ENCODE measurements around the gene PDE9A. TPM values are rescaled to one million over a fixed set of nuclear protein-coding genes. Genes with fewer than 3 reads are reported as not detected.

The PDE9A gene
- total and polyA plus RNA-seq, 2 of the 4 experiments (the other 2 are of a cell fraction), result 0.89 to 0.90 TPM

DNA sequence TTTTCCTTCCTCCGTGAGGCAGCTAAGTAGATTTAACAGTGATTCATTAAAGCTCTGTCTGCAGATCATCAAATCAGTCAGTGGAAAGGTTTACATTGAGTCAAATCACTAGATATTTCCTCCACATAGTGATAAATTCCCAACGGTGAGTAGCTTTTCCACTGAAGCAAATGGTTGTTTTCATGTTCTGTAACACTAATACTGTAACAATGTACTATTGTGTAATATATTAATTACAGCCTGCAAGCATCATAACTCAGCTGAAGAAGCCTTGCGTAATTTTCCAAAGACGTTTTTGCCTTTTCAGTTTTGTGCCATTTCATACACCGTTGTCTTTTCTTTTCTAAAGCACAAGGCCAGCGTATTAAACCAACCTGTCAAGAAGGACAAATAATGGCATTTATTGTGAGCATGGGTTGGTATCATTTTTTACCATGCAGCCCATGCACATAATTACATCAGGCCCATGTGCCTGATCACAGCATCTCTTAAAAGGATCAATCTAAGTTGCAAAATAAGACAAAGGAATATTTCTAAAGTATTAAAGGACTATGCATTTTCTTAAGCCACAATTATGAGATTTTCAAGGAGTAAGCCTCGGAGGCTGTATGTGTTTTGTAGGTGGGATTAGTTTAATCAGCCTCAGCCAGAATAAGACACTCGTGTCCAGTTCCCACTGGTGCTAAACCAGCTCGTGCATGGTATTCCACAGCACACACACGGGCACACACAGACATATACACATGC is 16.7 kb upstream of the PDE9A start:
- ChIA-PET POLR2A (ENCODE audit: unreplicated experiment) (interaction anchor here (0.6 kb wide), 1 partner anchor 870 kb away, joined by 5 read pairs; the partner anchor contains the start of gene RIPK4), CTCF (interaction anchor here (0.5 kb wide), 2 partner anchors 19 to 28 kb away, joined by 3 read pairs; no protein-coding TSS in a partner anchor)
- no peak overlapping the region for H3K23ac ChIP-seq (ENCODE audit: low read depth, low read length)
- no TSS peak for BruUV-seq (replicated peaks)
- no peak overlapping the region for H2AFZ ChIP-seq (replicated peaks; ENCODE audit: low read length, poor library complexity)
- intact Hi-C loops (cut with micrococcal nuclease), result no loop called here
- H3K56ac ChIP-seq (ENCODE audit: extremely low read depth, insufficient read depth, low read length), result no peak overlapping the region
- peak overlapping the region; percentile 28; the same call in 1 of the 2 replicates for H3K4me2 ChIP-seq (ENCODE audit: low read depth, low read length)
- H2AK5ac ChIP-seq (ENCODE audit: low read depth, low read length), result no peak overlapping the region
- TF ChIP-seq CEBPB (IDR thresholded peaks at IDR 0.05; ENCODE audit: low read depth, low read length), result peak; percentile 96
- TF ChIP-seq FOS (IDR thresholded peaks at IDR 0.05; ENCODE audit: low read depth, low read length), result 0 out of 2 replicates have a peak, but pooled peaks have one; percentile 7
- no peak for TF ChIP-seq RAD21 (IDR thresholded peaks at IDR 0.05; ENCODE audit: low read length)
- TF ChIP-seq, protein P1, sequence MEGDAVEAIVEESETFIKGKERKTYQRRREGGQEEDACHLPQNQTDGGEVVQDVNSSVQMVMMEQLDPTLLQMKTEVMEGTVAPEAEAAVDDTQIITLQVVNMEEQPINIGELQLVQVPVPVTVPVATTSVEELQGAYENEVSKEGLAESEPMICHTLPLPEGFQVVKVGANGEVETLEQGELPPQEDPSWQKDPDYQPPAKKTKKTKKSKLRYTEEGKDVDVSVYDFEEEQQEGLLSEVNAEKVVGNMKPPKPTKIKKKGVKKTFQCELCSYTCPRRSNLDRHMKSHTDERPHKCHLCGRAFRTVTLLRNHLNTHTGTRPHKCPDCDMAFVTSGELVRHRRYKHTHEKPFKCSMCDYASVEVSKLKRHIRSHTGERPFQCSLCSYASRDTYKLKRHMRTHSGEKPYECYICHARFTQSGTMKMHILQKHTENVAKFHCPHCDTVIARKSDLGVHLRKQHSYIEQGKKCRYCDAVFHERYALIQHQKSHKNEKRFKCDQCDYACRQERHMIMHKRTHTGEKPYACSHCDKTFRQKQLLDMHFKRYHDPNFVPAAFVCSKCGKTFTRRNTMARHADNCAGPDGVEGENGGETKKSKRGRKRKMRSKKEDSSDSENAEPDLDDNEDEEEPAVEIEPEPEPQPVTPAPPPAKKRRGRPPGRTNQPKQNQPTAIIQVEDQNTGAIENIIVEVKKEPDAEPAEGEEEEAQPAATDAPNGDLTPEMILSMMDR (conservative IDR thresholded peaks at IDR 0.05; ENCODE audit: low read depth, low read length), result no peak
- no peak overlapping the region for H3K9ac ChIP-seq (ENCODE audit: low read depth, low read length)
- in situ Hi-C loops (cut with MboI; ENCODE audit: low sequenced_read_pairs), result no loop called here
- DNase-seq (peak; percentile 61), ATAC-seq (ENCODE audit: low read depth) (peak; percentile 78)
- no peak overlapping the region for H4K5ac ChIP-seq (ENCODE audit: low read depth, low read length)
- H2BK15ac ChIP-seq (ENCODE audit: low read depth, low read length), result no peak overlapping the region
- no peak overlapping the region for H2BK120ac ChIP-seq (ENCODE audit: low read depth, low read length)
- H2BK5ac ChIP-seq (ENCODE audit: low read depth, low read length, poor library complexity, severe bottlenecking), result no peak overlapping the region
- H4K8ac ChIP-seq (ENCODE audit: low read depth in 2 of 2, low read length in 2 of 2), result no peak overlapping the region
- no peak overlapping the region for H3K18ac ChIP-seq (ENCODE audit: low read depth, low read length)
- no peaks in the 10 kb centered on the region for H3K9me3 ChIP-seq (ENCODE audit: control insufficient read depth, insufficient read depth, low read length)
- no peak overlapping the region for H3K4ac ChIP-seq (ENCODE audit: low read depth, low read length)
- H2BK20ac ChIP-seq (ENCODE audit: low read depth, low read length), result no peak overlapping the region
- H4K20me1 ChIP-seq (ENCODE audit: insufficient read depth, low read length), result peaks cover 2% of the 10 kb centered on the region; the same call in 1 of the 2 replicates
- H3K4me3 ChIP-seq (ENCODE audit: insufficient read depth, low read depth, low read length), result no peak overlapping the region
- dilution Hi-C loops (cut with HindIII; ENCODE audit: low sequenced_read_pairs, unreplicated experiment), result no loop called here
- H3K14ac ChIP-seq (replicated peaks; ENCODE audit: low read depth, low read length), result no peak overlapping the region
- H3K27ac ChIP-seq (ENCODE audit: insufficient read depth, low read length), result no peak overlapping the region
- H3K36me3 ChIP-seq (ENCODE audit: control insufficient read depth, insufficient read depth, low read length), result no peaks in the 10 kb centered on the region
- 90% methylated on average over 2 of the region's 10 CpGs; no CpG with 5 or more reads in 1 of the 2 experiments for WGBS, 2 experiments (ENCODE audit: extremely low coverage in 2 of 2, insufficient read length in 1 of 2)
- H3K9me1 ChIP-seq (ENCODE audit: insufficient read depth, low read length), result no peaks in the 10 kb centered on the region
- peak overlapping the region; percentile 10; the same call in 1 of the 2 replicates for H4K91ac ChIP-seq (ENCODE audit: insufficient read depth, low read depth, low read length)
- no peaks in the 10 kb centered on the region; the same call in 1 of the 2 replicates for H3K27me3 ChIP-seq (ENCODE audit: control insufficient read depth, insufficient read depth, low read length)
- H2AK9ac ChIP-seq (replicated peaks; ENCODE audit: low read depth, low read length, poor library complexity), result no peak overlapping the region
- H3K4me1 ChIP-seq (ENCODE audit: control insufficient read depth, insufficient read depth, low read length), result peaks cover 13% of the 10 kb centered on the region
- no peaks in the 10 kb centered on the region for H3K79me1 ChIP-seq (ENCODE audit: low read depth in 1 of 2, low read length in 2 of 2)
